Activated naive CD4-positive, alpha-beta T cell treated with anti-CD3 and anti-CD28 coated beads, Interleukin-2, amount 50 U/mL, for 72 hours (primary cell): ENCODE measurements around the gene BTBD9. TPM values are rescaled to one million over a fixed set of nuclear protein-coding genes. Genes with fewer than 3 reads are reported as not detected.
A peak's percentile ranks its signal among the peaks of the same experiment; 100 is the strongest.

Experiments
- ATAC-seq, 2 donors: fragments of 150-1000 bp; cut with Tn5 transposase; 2 replicates each; pipeline ENCODE4 v1.10.0; 2021; ENCODE audit warnings: mild to moderate bottlenecking in 2 of 2, moderate library complexity in 2 of 2
- DNase-seq, 2 donors: peaks; one replicate each; pipeline ENCODE4 v3.0.0; 2021 to 2022; ENCODE audit warnings: low spot score in 2 of 2
- H3K27ac Mint-ChIP-seq, 2 donors: one replicate each; pipeline ENCODE4 v1.8.0; 2022; ENCODE audit warnings: mild to moderate bottlenecking in 2 of 2, mixed read lengths in 2 of 2
- H3K36me3 Mint-ChIP-seq, 2 donors: one replicate each; pipeline ENCODE4 v1.8.0; 2022; ENCODE audit warnings: mixed read lengths in 2 of 2
- H3K9me3 Mint-ChIP-seq, 2 donors: one replicate each; pipeline ENCODE4 v1.8.0; 2022; ENCODE audit warnings: mixed read lengths in 2 of 2
- total RNA-seq, 2 donors: library from RNA; stranded (reverse); gene quantifications; one replicate each; pipeline ENCODE4 v1.2.3, GENCODE V29; 2022

Gene BTBD9
- total RNA-seq, 2 donors from 2014 or later, result 10.5 to 18.8 TPM

- H3K9me3 Mint-ChIP-seq, result no peaks in the 10 kb centered on the region
- no peak for DNase-seq
- no peak overlapping the region for H3K27ac Mint-ChIP-seq
- no peak for ATAC-seq
- no peaks in the 10 kb centered on the region for H3K36me3 Mint-ChIP-seq
These were observed 129.5 kb downstream of the BTBD9 start for GRCh38 chr6:38510205-38510604.

GRCh38 chr6:38509713-38510112, 130.0 kb downstream of the BTBD9 start:
- Mint-ChIP-seq H3K9me3 (no peaks in the 10 kb centered on the region), H3K36me3 (no peaks in the 10 kb centered on the region), H3K27ac (no peak overlapping the region)
- ATAC-seq (no peak), DNase-seq (no peak)

DNA sequence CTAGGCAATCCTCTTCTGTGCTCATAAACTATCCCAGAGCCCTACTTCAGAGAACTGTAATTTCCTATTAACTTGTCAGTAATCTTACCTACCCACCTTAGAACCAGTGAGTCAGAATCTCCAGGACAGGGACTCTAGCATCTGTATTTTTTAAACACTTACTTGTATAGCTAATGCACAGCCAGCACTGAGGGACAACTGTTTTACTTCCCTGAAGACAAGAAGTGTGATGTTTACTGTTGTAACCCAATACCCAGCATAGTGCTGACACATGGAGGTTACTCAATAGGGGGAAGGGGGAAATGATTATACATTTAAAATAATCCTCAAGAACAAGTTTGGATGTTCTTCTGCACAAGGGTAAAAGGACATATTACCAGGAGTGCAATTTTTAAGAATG, 130.8 kb downstream of the BTBD9 start:
- Mint-ChIP-seq H3K36me3 (no peaks in the 10 kb centered on the region), H3K27ac (no peak overlapping the region), H3K9me3 (no peaks in the 10 kb centered on the region)
- DNase-seq (no peak), ATAC-seq (no peak)

DNA sequence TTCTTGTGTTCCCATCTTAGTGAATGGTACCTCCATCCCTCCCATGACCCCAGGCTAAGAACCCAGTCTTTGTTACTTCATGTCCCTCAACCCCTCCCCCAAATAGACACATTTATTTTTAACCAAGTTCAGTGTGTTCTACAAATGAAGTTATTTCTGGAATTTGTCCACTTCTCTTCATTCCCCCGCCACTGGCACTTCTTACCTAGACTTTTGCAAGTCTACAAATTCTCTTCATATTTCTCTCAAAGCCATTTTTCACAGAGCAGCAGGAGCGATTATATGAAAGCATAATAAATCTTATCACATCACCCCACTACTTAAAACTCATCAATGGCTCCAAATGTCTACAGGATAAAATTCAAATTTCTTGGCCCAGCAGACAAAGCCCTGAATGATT, 131.4 kb downstream of the BTBD9 start:
- no peaks in the 10 kb centered on the region for H3K36me3 Mint-ChIP-seq
- H3K27ac Mint-ChIP-seq, result no peak overlapping the region
- ATAC-seq, result no peak
- H3K9me3 Mint-ChIP-seq, result no peaks in the 10 kb centered on the region
- no peak for DNase-seq

- H3K27ac Mint-ChIP-seq, result no peak overlapping the region
- H3K9me3 Mint-ChIP-seq, result no peaks in the 10 kb centered on the region
- ATAC-seq, result no peak
- DNase-seq, result no peak
- H3K36me3 Mint-ChIP-seq, result no peaks in the 10 kb centered on the region
These were observed 132.6 kb downstream of the BTBD9 start for GRCh38 chr6:38507173-38507572.

DNA sequence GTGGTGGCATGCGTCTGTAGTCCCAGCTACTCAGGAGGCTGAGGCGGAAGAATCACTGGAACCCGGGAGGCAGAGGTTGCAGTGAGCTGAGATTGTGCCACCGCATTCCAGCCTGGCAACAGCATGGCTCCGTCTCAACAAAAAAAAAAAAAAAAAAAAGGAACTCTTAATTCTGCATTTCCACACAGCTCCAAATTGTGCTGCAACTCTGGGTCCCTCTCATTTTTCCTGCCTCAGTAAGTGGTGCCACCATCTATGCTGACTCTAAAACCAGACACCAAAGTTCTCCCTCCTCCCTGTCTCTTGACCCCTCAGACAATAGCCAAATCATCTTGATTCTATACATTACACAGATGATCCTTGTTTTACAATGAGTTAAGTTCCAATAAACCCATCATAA, 133.9 kb downstream of the BTBD9 start:
- no peak for ATAC-seq
- no peaks in the 10 kb centered on the region for H3K9me3 Mint-ChIP-seq
- H3K27ac Mint-ChIP-seq, result no peak overlapping the region
- H3K36me3 Mint-ChIP-seq, result no peaks in the 10 kb centered on the region
- DNase-seq, result no peak

DNA sequence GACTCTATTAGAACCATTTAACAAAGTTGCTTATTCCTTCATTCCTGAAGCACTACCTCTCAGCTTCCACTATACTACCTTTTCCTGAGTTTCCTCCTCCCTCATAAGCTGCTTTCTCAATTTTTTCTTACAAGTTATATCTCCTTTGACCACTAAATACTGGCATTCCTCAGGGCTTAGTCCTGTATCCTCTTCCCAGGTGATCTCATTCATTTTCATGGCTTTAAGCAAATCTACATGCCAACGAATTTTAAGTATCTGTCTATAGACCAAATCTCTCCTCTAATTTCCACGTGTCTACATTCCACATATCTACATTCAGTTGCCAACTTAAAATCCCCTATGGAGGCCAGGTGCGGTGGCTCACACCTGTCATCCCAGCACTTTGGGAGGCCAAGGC, 134.7 kb downstream of the BTBD9 start:
- DNase-seq (no peak), ATAC-seq (no peak)
- no peaks in the 10 kb centered on the region for H3K9me3 Mint-ChIP-seq
- no peak overlapping the region for H3K27ac Mint-ChIP-seq
- no peaks in the 10 kb centered on the region for H3K36me3 Mint-ChIP-seq

DNA sequence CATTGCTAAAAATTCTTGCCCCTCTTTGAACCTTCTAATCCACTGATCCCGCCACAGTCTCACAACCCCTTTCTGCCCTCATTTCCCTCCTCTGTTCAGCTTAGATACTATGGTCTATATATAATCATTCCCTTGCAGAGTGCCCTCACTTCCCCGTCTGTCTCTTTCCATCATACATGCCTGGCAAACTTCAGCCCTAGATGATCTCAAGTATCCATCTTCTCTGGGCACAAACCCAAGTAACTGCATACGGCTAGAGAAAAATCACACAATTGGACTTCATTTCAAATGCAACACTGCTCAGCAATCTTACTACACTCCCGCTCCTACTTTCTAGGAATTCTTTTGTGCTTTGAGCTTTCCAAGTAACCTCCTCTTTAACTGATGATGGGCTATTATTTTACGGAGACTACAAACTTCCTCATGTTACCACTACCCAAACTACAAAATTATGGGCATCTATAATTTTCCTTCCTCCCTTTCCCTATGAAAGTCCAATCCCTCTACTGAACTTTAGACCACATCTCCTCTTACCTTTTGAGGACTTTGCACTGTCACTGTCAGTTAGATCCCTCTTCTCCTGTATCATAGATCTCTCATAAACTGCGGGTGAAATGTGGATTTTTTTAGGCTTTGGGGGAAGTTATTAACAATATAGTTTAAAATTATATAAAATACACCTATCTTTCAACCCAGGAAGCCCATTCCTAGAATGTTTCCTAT, 135.6 kb downstream of the BTBD9 start:
- Mint-ChIP-seq H3K36me3 (no peaks in the 10 kb centered on the region), H3K9me3 (no peaks in the 10 kb centered on the region), H3K27ac (no peak overlapping the region)
- no peak for DNase-seq
- ATAC-seq, result no peak

- Mint-ChIP-seq H3K27ac (no peak overlapping the region), H3K9me3 (no peaks in the 10 kb centered on the region), H3K36me3 (no peaks in the 10 kb centered on the region)
These were observed 136.5 kb downstream of the BTBD9 start for GRCh38 chr6:38503032-38503773.

GRCh38 chr6:38502423-38502822, 137.3 kb downstream of the BTBD9 start:
- H3K36me3 Mint-ChIP-seq, result no peaks in the 10 kb centered on the region
- ATAC-seq (no peak), DNase-seq (no peak)
- no peak overlapping the region for H3K27ac Mint-ChIP-seq
- H3K9me3 Mint-ChIP-seq, result no peaks in the 10 kb centered on the region

More at GRCh38 chr6:38503032-38503773, 136.5 kb downstream of the BTBD9 start:
- no peak for ATAC-seq
- DNase-seq, result no peak

DNA sequence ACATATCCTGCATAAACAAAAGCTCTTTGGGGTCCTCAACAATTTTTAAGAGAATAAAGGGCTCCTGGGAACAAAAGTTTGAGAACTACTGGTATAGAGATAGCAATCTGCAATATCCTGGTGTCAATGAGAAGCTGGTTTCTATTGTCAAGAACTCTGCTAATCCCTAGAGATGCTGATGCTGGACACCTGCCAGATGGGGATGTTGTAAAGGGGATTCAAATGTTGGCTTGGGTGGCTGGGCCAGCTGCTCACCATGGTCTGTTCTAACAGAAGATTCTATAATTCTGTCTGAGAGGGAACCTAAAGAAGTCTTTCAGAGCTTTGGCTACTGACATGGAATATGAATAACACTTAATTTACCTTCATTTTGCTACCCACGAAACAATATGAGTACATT, 137.8 kb downstream of the BTBD9 start:
- no peak for ATAC-seq
- H3K27ac Mint-ChIP-seq, result no peak overlapping the region
- DNase-seq, result no peak
- no peaks in the 10 kb centered on the region for H3K9me3 Mint-ChIP-seq
- H3K36me3 Mint-ChIP-seq, result no peaks in the 10 kb centered on the region

GRCh38 chr6:38499529-38500096, 140.1 kb downstream of the BTBD9 start:
- H3K36me3 Mint-ChIP-seq, result no peaks in the 10 kb centered on the region
- ATAC-seq, result no peak
- no peaks in the 10 kb centered on the region for H3K9me3 Mint-ChIP-seq
- DNase-seq, result no peak
- no peak overlapping the region for H3K27ac Mint-ChIP-seq

GRCh38 chr6:38498805-38499445, 140.8 kb downstream of the BTBD9 start:
- DNase-seq (no peak), ATAC-seq (no peak)
- Mint-ChIP-seq H3K27ac (no peak overlapping the region), H3K36me3 (no peaks in the 10 kb centered on the region), H3K9me3 (no peaks in the 10 kb centered on the region)

- ATAC-seq, result no peak
- no peak for DNase-seq
- Mint-ChIP-seq H3K27ac (no peak overlapping the region), H3K9me3 (no peaks in the 10 kb centered on the region), H3K36me3 (no peaks in the 10 kb centered on the region)
These were observed 141.6 kb downstream of the BTBD9 start for GRCh38 chr6:38498085-38498484.

GRCh38 chr6:38497546-38497945, 142.2 kb downstream of the BTBD9 start:
- Mint-ChIP-seq H3K27ac (no peak overlapping the region), H3K9me3 (no peaks in the 10 kb centered on the region), H3K36me3 (no peaks in the 10 kb centered on the region)
- ATAC-seq, result no peak
- no peak for DNase-seq

DNA sequence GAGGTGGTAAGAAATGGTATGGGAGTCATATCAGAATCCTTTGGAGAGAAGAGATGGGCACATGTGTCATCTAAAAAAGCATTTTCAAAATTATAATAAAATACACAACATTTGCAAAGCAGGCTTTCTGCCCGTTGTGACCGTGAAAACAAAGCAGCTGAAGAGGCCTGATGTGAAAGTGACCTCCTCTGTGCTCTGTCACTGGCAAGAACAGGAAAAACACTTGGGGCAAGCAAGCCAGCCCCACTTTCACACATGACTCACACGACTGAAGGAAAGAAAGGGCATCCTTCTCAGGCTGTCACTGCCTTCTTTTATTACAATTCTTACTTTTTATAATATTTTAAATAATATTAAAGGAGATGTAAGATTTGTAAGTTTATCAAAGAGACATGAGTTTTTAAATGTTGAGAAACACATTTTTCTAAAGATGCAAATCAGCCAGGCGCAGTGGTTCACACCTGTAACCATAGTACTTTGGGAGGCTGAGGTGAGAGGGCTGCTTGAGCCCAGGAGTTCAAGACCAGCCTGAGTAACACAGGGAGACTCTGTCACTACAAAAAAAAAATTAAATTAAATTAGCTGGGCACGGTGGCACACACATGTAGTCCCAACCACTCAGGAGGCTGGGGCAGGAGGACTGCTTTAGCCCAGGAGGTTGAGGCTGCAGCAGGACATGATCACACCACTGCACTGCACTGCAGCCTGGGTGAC, 143.7 kb downstream of the BTBD9 start:
- ATAC-seq, result peak; percentile 80 to 81
- H3K9me3 Mint-ChIP-seq, result no peaks in the 10 kb centered on the region
- peak in 1 of 2 donors; percentile 18 for DNase-seq
- H3K27ac Mint-ChIP-seq, result peak overlapping the region in 1 of 2 donors; percentile 17
- no peaks in the 10 kb centered on the region for H3K36me3 Mint-ChIP-seq

DNA sequence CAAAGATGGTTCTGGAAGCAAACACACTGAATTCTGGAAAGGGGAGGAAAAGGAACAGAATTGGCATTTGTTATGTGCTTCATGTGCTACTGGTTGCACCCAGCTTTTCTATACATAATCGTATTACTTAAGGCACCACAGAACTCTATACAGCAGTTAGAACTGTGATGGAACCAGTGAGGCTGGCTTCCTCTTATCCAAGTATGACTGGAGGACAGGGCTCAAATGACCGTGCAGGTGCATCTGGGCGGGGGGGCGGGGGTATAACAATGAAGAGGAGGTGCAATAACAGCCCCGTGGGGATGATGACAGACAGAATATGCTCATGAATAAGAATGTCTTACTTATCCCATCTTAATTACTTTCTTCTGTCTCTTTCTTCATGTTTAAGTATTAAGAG, 144.2 kb downstream of the BTBD9 start:
- Mint-ChIP-seq H3K36me3 (no peaks in the 10 kb centered on the region), H3K9me3 (no peaks in the 10 kb centered on the region), H3K27ac (peak overlapping the region in 1 of 2 donors; percentile 17)
- DNase-seq, result peak in 1 of 2 donors; percentile 8
- peak; percentile 60 to 91 for ATAC-seq
